MCF 10A (cell line): ENCODE measurements around the gene RASSF8. TPM values are rescaled to one million over a fixed set of nuclear protein-coding genes. Genes with fewer than 3 reads are reported as not detected.
A peak's percentile ranks its signal among the peaks of the same experiment; 100 is the strongest.

Source experiments
- BruUV-seq: library from RNA; stranded (reverse); fragments of 400-500 nt; replicated peaks from 2 replicates; lab custom pipeline; 2021; lab: Mats Ljungman, UMichigan
- CTCF ChIA-PET: fragments of 300-600 bp; sonication (Branson Sonifier 250); formaldehyde crosslinking; extraction: SDS; loops from one replicate; lab custom pipeline; 2021; ENCODE audit warnings: antibody characterized with exemption, inconsistent platforms; lab: Yijun Ruan, JAX
- POLR2A ChIA-PET: fragments of 300-600, 350-650 bp; sonication (Branson Sonifier 250); formaldehyde crosslinking; extraction: SDS; loops from one replicate; lab custom pipeline; 2020; ENCODE audit warnings: antibody characterized with exemption, inconsistent platforms; lab: Yijun Ruan, JAX
- DNase-seq: peaks from one replicate; pipeline ENCODE4 v3.0.0-alpha.2; 2018; ENCODE audit not compliant: unreplicated experiment
- H3K27ac Mint-ChIP-seq: one replicate; pipeline ENCODE4 v1.8.0; 2022; ENCODE audit warnings: mild to moderate bottlenecking, low read depth, mixed read lengths; ENCODE audit not compliant: unreplicated experiment
- H3K27me3 Mint-ChIP-seq: one replicate; pipeline ENCODE4 v1.8.0; 2022; ENCODE audit warnings: mixed read lengths; ENCODE audit not compliant: insufficient read depth, unreplicated experiment
- H3K36me3 Mint-ChIP-seq: one replicate; pipeline ENCODE4 v1.8.0; 2022; ENCODE audit warnings: mild to moderate bottlenecking, moderate library complexity, mixed read lengths; ENCODE audit not compliant: insufficient read depth, unreplicated experiment
- H3K4me1 Mint-ChIP-seq: one replicate; pipeline ENCODE4 v1.8.0; 2022; ENCODE audit warnings: mixed read lengths; ENCODE audit not compliant: insufficient read depth, unreplicated experiment
- H3K4me3 Mint-ChIP-seq: one replicate; pipeline ENCODE4 v1.8.0; 2022; ENCODE audit warnings: mild to moderate bottlenecking, moderate library complexity, mixed read lengths; ENCODE audit not compliant: unreplicated experiment
- H3K9me3 Mint-ChIP-seq: one replicate; pipeline ENCODE4 v1.8.0; 2022; ENCODE audit warnings: mixed read lengths; ENCODE audit not compliant: unreplicated experiment
- intact Hi-C: fragments of 100-400 bp; cut with micrococcal nuclease; formaldehyde crosslinking; loops from 2 replicates; pipeline ENCODE4 v1.14.1; 2022
- total RNA-seq: library from RNA; stranded (reverse); gene quantifications from 2 replicates; pipeline ENCODE4 v1.2.3, GENCODE V29; 2022
- TF ChIP-seq, protein P1 (sequence below): fragments of 200-600 bp; IDR thresholded peaks from one replicate; pipeline ENCODE4 v1.8.0; 2022; ENCODE audit warnings: antibody characterized with exemption, mild to moderate bottlenecking; ENCODE audit not compliant: unreplicated experiment

The RASSF8 gene
- total RNA-seq, 1 experiment from 2014 or later, result 52.9 TPM

DNA sequence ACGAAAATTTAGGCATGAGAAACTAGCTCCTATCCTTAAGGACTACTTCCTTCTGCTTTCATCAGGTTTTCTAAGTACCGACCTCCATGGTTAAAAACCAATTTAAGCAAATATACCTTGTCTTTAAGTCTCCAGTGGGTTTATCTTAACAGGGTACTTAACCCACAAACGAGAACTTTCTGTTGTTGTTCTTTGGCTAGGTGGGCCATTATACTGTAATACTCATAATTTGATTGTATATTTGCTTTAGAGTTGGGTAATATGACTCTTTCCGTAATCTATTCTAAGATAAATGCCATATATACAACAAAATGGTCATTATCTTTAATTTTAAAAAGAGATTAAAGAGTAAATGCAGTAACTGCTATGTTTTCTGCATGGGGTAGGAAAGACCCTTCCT lies 21.6 kb downstream of the RASSF8 start:
- ChIA-PET POLR2A (no interaction called here), CTCF (interaction anchor here (0.6 kb wide), 1 partner anchor 294 kb away, joined by 4 read pairs; no protein-coding TSS in a partner anchor)
- TF ChIP-seq, protein P1, sequence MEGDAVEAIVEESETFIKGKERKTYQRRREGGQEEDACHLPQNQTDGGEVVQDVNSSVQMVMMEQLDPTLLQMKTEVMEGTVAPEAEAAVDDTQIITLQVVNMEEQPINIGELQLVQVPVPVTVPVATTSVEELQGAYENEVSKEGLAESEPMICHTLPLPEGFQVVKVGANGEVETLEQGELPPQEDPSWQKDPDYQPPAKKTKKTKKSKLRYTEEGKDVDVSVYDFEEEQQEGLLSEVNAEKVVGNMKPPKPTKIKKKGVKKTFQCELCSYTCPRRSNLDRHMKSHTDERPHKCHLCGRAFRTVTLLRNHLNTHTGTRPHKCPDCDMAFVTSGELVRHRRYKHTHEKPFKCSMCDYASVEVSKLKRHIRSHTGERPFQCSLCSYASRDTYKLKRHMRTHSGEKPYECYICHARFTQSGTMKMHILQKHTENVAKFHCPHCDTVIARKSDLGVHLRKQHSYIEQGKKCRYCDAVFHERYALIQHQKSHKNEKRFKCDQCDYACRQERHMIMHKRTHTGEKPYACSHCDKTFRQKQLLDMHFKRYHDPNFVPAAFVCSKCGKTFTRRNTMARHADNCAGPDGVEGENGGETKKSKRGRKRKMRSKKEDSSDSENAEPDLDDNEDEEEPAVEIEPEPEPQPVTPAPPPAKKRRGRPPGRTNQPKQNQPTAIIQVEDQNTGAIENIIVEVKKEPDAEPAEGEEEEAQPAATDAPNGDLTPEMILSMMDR, result no peak
- peak overlapping the region; percentile 29 for H3K27ac Mint-ChIP-seq
- no peaks in the 10 kb centered on the region for H3K27me3 Mint-ChIP-seq
- H3K4me1 Mint-ChIP-seq, result peaks cover 42% of the 10 kb centered on the region
- no peaks in the 10 kb centered on the region for H3K9me3 Mint-ChIP-seq
- no peaks in the 10 kb centered on the region for H3K36me3 Mint-ChIP-seq
- BruUV-seq, result no TSS peak
- intact Hi-C loops, result no loop called here
- H3K4me3 Mint-ChIP-seq, result no peak overlapping the region
- no peak for DNase-seq

DNA sequence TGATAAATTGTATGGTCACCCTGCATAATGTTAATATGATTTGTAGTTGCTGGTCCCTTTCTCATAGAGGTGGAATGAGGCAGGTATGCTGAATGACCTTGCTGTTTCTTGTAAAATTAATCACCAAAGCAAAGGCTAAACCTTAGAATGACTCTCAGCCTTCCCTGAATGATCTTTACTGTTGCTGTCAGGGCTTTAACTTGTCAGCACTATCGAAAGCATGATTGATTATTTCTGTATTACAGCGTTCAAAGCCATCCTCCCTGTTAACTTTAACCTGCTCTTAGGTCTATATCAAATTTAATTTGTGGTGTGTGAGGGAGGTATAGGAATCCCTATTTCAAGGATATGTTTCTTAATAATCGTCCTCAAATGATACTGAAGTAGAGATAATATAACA lies 23.1 kb downstream of the RASSF8 start:
- Mint-ChIP-seq H3K4me1 (peaks cover 34% of the 10 kb centered on the region), H3K4me3 (no peak overlapping the region), H3K9me3 (no peaks in the 10 kb centered on the region), H3K27ac (no peak overlapping the region), H3K36me3 (no peaks in the 10 kb centered on the region), H3K27me3 (no peaks in the 10 kb centered on the region)
- ChIA-PET CTCF (no interaction called here), POLR2A (no interaction called here)
- intact Hi-C loops, result no loop called here
- no TSS peak for BruUV-seq
- TF ChIP-seq, protein P1, result no peak
- DNase-seq, result no peak

DNA sequence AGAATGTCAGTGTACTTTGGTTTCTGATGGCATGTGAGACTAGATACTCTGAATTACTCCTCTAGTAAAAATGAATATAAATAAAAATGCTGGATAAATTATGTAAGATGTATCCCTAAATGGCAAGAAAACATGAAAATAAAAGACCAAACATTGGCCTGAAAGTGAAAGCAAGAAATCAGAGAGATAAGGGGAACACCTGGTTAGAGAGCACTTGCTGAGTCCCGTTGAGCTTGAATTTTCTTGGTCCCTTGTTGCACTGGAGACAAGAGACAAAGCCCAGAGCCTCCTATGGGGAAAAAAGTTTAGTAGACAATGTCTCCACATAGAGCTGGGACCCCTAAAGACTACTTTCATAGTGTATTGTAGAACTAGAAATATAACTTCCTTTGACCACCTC lies 23.9 kb downstream of the RASSF8 start:
- TF ChIP-seq, protein P1, result no peak
- intact Hi-C loops, result no loop called here
- no peak overlapping the region for H3K27ac Mint-ChIP-seq
- no peak overlapping the region for H3K4me3 Mint-ChIP-seq
- POLR2A ChIA-PET, result interaction anchor here (0.9 kb wide), 1 partner anchor 9 kb away, joined by 3 read pairs; no protein-coding TSS in a partner anchor
- CTCF ChIA-PET, result no interaction called here
- no peaks in the 10 kb centered on the region for H3K36me3 Mint-ChIP-seq
- no peaks in the 10 kb centered on the region for H3K9me3 Mint-ChIP-seq
- no peak for DNase-seq
- BruUV-seq, result no TSS peak
- peaks cover 31% of the 10 kb centered on the region for H3K4me1 Mint-ChIP-seq
- no peaks in the 10 kb centered on the region for H3K27me3 Mint-ChIP-seq

GRCh38 chr12:25983625-25984024 lies 25.1 kb downstream of the RASSF8 start:
- no peaks in the 10 kb centered on the region for H3K9me3 Mint-ChIP-seq
- H3K4me3 Mint-ChIP-seq, result no peak overlapping the region
- BruUV-seq, result no TSS peak
- no peaks in the 10 kb centered on the region for H3K27me3 Mint-ChIP-seq
- intact Hi-C loops, result no loop called here
- TF ChIP-seq, protein P1, result no peak
- ChIA-PET CTCF (no interaction called here), POLR2A (no interaction called here)
- peaks cover 29% of the 10 kb centered on the region for H3K4me1 Mint-ChIP-seq
- no peak for DNase-seq
- H3K36me3 Mint-ChIP-seq, result no peaks in the 10 kb centered on the region
- H3K27ac Mint-ChIP-seq, result no peak overlapping the region
